RWPE2 (cell line): ENCODE measurements around the gene ZFYVE28.

Experiments used
- ATAC-seq: fragments of 200-7000 bp; cut with Tn5 transposase; 3 replicates; pipeline ENCODE4 v1.9.1; 2021; ENCODE audit warnings: low read depth
- DNase-seq: peaks from one replicate; pipeline ENCODE4 v3.0.0-alpha.2; 2020; ENCODE audit warnings: low spot score
- H3K27ac ChIP-seq: fragments of 450-650 bp; 2 replicates; pipeline ENCODE4 v1.5.1; 2017; ENCODE audit warnings: mild to moderate bottlenecking; ENCODE audit not compliant: poor library complexity, severe bottlenecking
- H3K27me3 ChIP-seq: fragments of 250-450 bp; sonication (Bioruptor Pico); 2 replicates; pipeline ENCODE4 v1.5.1; 2021; ENCODE audit warnings: mild to moderate bottlenecking, moderate library complexity; ENCODE audit not compliant: insufficient read depth, poor library complexity, severe bottlenecking
- H3K36me3 ChIP-seq: fragments of 250-450 bp; sonication (Bioruptor Pico); 2 replicates; pipeline ENCODE4 v1.5.1; 2020; ENCODE audit warnings: low read depth, mild to moderate bottlenecking, moderate library complexity
- H3K4me1 ChIP-seq: fragments of 250-450 bp; sonication (Bioruptor Pico); 2 replicates; pipeline ENCODE4 v1.5.1; 2021; ENCODE audit warnings: mild to moderate bottlenecking, moderate library complexity; ENCODE audit not compliant: insufficient read depth, poor library complexity, severe bottlenecking
- H3K4me3 ChIP-seq: fragments of 250-450 bp; sonication (Bioruptor Pico); 2 replicates; pipeline ENCODE4 v1.5.1; 2021; ENCODE audit warnings: mild to moderate bottlenecking, moderate library complexity; ENCODE audit not compliant: severe bottlenecking
- H3K9me3 ChIP-seq: fragments of 250-450 bp; sonication (Bioruptor Pico); 2 replicates; pipeline ENCODE4 v1.5.1; 2021; ENCODE audit warnings: mild to moderate bottlenecking, moderate library complexity; ENCODE audit not compliant: severe bottlenecking
- TF ChIP-seq, protein P1 (sequence below): fragments of 450-650 bp; IDR thresholded peaks from one replicate; pipeline ENCODE4 v1.5.1; 2017; ENCODE audit warnings: mild to moderate bottlenecking, moderate library complexity; ENCODE audit not compliant: poor library complexity, severe bottlenecking

ZFYVE28 gene

DNA sequence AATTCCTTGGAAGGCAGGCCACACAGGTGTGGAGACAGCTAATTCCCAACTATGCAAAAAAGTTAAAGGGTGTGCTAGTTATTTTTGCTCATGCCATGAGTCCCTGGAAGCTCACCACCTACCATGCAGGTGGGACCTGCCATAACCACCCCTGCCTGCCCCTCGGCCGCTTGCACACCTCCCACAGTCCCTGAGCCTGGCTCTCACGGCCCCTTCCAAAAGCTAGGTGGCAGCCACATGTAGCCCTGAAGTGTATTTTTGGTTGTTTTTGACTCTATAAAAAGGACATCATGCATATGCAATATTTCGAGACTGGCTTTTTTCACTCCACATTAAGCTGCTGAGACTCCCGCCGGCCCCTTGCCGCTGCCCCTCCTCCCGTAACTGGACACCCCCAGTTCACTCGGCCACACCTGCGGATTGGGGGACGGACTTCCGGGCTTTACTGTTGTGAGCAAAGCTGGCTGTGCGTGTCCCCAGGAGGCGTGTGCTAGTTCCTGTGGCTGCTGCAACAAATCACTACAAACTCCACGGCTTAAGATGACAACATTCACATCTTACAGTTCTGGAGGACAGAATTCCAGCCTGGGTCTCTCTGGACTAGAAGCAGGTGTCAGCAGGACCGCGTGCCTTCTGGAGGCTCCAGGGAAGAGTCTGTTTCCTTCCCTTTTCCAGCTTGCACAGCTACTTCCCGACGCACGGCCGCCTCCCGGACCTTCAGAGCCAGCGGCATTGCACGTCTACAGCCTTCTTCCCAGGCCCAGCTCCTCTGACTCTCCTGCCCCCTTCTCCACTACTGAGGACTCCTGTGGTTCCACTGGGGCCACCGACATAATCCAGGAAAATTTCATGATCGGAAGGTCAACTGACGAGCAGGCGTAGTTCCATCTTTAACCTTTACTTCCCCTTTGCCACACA is 24.8 kb downstream of the ZFYVE28 start:
- ATAC-seq (peak; percentile 64), DNase-seq (peak; percentile 54)
- Histone ChIP-seq H3K4me3 (no peak overlapping the region), H3K9me3 (no peaks in the 10 kb centered on the region), H3K4me1 (peaks cover 5% of the 10 kb centered on the region), H3K27ac (no peak overlapping the region), H3K27me3 (no peaks in the 10 kb centered on the region), H3K36me3 (no peaks in the 10 kb centered on the region)
- TF ChIP-seq, protein P1, sequence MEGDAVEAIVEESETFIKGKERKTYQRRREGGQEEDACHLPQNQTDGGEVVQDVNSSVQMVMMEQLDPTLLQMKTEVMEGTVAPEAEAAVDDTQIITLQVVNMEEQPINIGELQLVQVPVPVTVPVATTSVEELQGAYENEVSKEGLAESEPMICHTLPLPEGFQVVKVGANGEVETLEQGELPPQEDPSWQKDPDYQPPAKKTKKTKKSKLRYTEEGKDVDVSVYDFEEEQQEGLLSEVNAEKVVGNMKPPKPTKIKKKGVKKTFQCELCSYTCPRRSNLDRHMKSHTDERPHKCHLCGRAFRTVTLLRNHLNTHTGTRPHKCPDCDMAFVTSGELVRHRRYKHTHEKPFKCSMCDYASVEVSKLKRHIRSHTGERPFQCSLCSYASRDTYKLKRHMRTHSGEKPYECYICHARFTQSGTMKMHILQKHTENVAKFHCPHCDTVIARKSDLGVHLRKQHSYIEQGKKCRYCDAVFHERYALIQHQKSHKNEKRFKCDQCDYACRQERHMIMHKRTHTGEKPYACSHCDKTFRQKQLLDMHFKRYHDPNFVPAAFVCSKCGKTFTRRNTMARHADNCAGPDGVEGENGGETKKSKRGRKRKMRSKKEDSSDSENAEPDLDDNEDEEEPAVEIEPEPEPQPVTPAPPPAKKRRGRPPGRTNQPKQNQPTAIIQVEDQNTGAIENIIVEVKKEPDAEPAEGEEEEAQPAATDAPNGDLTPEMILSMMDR, result no peak

DNA sequence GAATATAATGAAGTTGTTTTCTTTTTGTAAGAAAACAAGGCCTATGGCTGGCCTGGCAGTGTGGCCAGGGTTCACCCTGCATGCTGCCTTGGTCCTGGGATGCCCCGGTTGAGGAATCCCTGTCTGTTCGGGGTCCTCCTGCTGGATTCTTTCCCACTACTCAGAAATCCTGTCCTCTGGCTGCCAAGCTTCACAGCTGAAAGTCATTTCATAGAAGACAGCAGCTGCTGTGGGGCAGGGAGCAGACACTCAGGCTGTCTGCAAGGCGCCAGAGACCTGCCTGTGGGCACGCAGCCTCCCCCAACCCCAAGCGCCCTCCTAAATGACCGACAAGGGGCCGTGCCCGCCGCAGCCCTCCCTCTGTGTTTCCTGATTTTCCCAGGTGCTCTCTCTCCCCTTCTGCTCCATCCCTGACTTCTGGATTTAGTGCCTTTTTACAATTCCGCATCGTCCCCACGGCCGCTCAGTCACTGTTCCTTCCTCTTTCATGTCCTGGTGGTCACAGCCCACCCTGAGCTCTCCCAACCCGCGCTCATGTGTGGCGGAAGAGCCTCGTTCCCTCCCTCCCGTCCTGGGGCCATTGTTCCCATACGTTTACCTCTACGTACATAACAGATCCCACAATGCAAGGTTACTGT is 27.5 kb downstream of the ZFYVE28 start:
- H3K9me3 ChIP-seq, result no peaks in the 10 kb centered on the region
- peak; percentile 15 for DNase-seq
- no peak for ATAC-seq
- no peaks in the 10 kb centered on the region for H3K27me3 ChIP-seq
- peaks cover 5% of the 10 kb centered on the region for H3K4me1 ChIP-seq
- no peak overlapping the region for H3K4me3 ChIP-seq
- H3K36me3 ChIP-seq, result no peaks in the 10 kb centered on the region
- TF ChIP-seq, protein P1, result no peak
- no peak overlapping the region for H3K27ac ChIP-seq

DNA sequence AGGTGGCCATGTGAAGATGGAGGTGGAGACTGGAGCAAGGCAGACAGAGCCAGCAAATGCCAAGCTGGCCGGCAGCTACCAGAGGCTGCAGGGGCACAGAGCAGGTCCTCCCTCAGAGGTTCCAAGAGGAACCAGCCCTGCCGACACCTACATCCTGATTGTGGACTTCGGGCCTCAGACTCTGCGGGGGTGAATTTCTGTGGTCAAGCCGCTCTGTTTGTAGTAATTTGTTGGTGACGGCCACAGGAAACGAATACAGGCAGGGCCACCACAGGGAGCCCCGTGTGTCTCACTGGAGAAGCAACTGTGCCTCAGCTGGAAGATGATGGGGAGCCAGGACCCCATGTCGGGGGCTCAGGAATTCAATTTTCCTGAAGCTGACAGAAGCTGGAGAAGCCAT is 28.3 kb downstream of the ZFYVE28 start:
- DNase-seq (no peak), ATAC-seq (no peak)
- H3K36me3 ChIP-seq, result no peaks in the 10 kb centered on the region
- no peak overlapping the region for H3K27ac ChIP-seq
- H3K9me3 ChIP-seq, result no peaks in the 10 kb centered on the region
- H3K27me3 ChIP-seq, result no peaks in the 10 kb centered on the region
- peaks cover 5% of the 10 kb centered on the region for H3K4me1 ChIP-seq
- H3K4me3 ChIP-seq, result no peak overlapping the region
- TF ChIP-seq, protein P1, result no peak

DNA sequence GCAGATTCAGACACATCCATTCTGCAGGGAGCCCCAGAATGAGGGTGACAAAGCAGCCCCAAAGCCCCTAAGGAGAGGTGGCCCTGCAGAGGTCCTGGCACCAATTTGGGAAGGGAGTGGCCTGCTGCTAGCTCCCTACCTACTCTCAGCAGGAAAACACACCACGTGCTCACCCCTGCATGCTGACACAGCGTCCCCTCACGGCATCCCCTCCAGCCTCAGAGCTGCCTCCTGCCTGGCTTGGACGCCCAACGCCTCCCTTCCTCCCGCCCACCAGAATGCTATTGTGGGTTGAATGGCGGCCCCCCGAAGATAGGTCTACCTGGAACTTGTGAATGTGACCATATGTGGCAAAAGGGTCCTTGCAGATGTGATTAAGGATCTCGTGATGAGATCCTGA is 28.8 kb downstream of the ZFYVE28 start:
- no peak for ATAC-seq

More for the DNA sequence above, 28.8 kb downstream of the ZFYVE28 start:
- no peak overlapping the region for H3K4me3 ChIP-seq
- no peaks in the 10 kb centered on the region for H3K36me3 ChIP-seq
- no peak overlapping the region for H3K27ac ChIP-seq
- no peak for DNase-seq
- H3K9me3 ChIP-seq, result no peaks in the 10 kb centered on the region
- peaks cover 5% of the 10 kb centered on the region for H3K4me1 ChIP-seq
- H3K27me3 ChIP-seq, result no peaks in the 10 kb centered on the region
- TF ChIP-seq, protein P1, result no peak
